ENCODE results near the gene MYO18B.

Gene MYO18B

GRCh38 chr22:25935266-25936058 lies 193.5 kb downstream of the MYO18B start:
- Histone ChIP-seq H3K9ac (ENCODE audit: low read length) (no peak overlapping the region), H3K9me3 (ENCODE audit: insufficient read depth, low read length) (no peaks in the 10 kb centered on the region), H3K36me3 (ENCODE audit: low read length) (no peaks in the 10 kb centered on the region), H4K20me1 (ENCODE audit: low read depth, low read length) (no peaks in the 10 kb centered on the region), H3K27ac (ENCODE audit: low read depth, low read length) (no peak overlapping the region), H2AFZ (ENCODE audit: low read depth, low read length, severe bottlenecking) (no peak overlapping the region), H3F3A (ENCODE audit: insufficient read depth) (no peaks in the 10 kb centered on the region), H3K9me2 (replicated peaks; ENCODE audit: insufficient read depth, low read length) (no peaks in the 10 kb centered on the region), H3K79me2 (ENCODE audit: insufficient read depth, low read length) (no peaks in the 10 kb centered on the region), H3K4me2 (ENCODE audit: low read depth, low read length, poor library complexity, severe bottlenecking) (no peak overlapping the region), H3K27me3 (ENCODE audit: low read length) (no peaks in the 10 kb centered on the region; the same call in 1 of the 2 replicates), H3K4me3 (ENCODE audit: insufficient read depth, low read length, poor library complexity, severe bottlenecking) (no peak overlapping the region)
- TF ChIP-seq CTCF (IDR thresholded peaks at IDR 0.05; ENCODE audit: insufficient read depth, low read length, poor library complexity, severe bottlenecking) (no peak), EZH2phosphoT487 (conservative IDR thresholded peaks at IDR 0.05; ENCODE audit: low read length) (no peak)

GRCh38 chr22:25938151-25938550 lies 196.2 kb downstream of the MYO18B start:
- H3K9me2 ChIP-seq (replicated peaks; ENCODE audit: insufficient read depth, low read length) = no peaks in the 10 kb centered on the region

GRCh38 chr22:25939384-25939783 lies 197.4 kb downstream of the MYO18B start:
- Histone ChIP-seq H3F3A (ENCODE audit: insufficient read depth) (no peaks in the 10 kb centered on the region), H3K27me3 (ENCODE audit: low read length) (no peaks in the 10 kb centered on the region; the same call in 1 of the 2 replicates), H3K36me3 (ENCODE audit: low read length) (no peaks in the 10 kb centered on the region), H3K4me2 (ENCODE audit: low read depth, low read length, poor library complexity, severe bottlenecking) (no peak overlapping the region), H3K9me2 (replicated peaks; ENCODE audit: insufficient read depth, low read length) (no peaks in the 10 kb centered on the region), H4K20me1 (ENCODE audit: low read depth, low read length) (no peaks in the 10 kb centered on the region), H3K4me3 (ENCODE audit: insufficient read depth, low read length, poor library complexity, severe bottlenecking) (no peak overlapping the region), H3K9me3 (ENCODE audit: insufficient read depth, low read length) (no peaks in the 10 kb centered on the region), H3K27ac (ENCODE audit: low read depth, low read length) (no peak overlapping the region), H3K9ac (ENCODE audit: low read length) (no peak overlapping the region), H2AFZ (ENCODE audit: low read depth, low read length, severe bottlenecking) (no peak overlapping the region), H3K79me2 (ENCODE audit: insufficient read depth, low read length) (no peaks in the 10 kb centered on the region)
- TF ChIP-seq EZH2phosphoT487 (conservative IDR thresholded peaks at IDR 0.05; ENCODE audit: low read length) = no peak
- TF ChIP-seq CTCF (IDR thresholded peaks at IDR 0.05; ENCODE audit: insufficient read depth, low read length, poor library complexity, severe bottlenecking) = no peak

More at GRCh38 chr22:25938151-25938550, 196.2 kb downstream of the MYO18B start:
- Histone ChIP-seq H3K79me2 (ENCODE audit: insufficient read depth, low read length) (no peaks in the 10 kb centered on the region), H3K27ac (ENCODE audit: low read depth, low read length) (no peak overlapping the region), H3K36me3 (ENCODE audit: low read length) (no peaks in the 10 kb centered on the region), H3K9me3 (ENCODE audit: insufficient read depth, low read length) (no peaks in the 10 kb centered on the region), H3K27me3 (ENCODE audit: low read length) (no peaks in the 10 kb centered on the region; the same call in 1 of the 2 replicates), H3K9ac (ENCODE audit: low read length) (no peak overlapping the region), H3K4me3 (ENCODE audit: insufficient read depth, low read length, poor library complexity, severe bottlenecking) (no peak overlapping the region), H3K4me2 (ENCODE audit: low read depth, low read length, poor library complexity, severe bottlenecking) (no peak overlapping the region), H3F3A (ENCODE audit: insufficient read depth) (no peaks in the 10 kb centered on the region), H2AFZ (ENCODE audit: low read depth, low read length, severe bottlenecking) (no peak overlapping the region), H4K20me1 (ENCODE audit: low read depth, low read length) (no peaks in the 10 kb centered on the region)
- TF ChIP-seq CTCF (IDR thresholded peaks at IDR 0.05; ENCODE audit: insufficient read depth, low read length, poor library complexity, severe bottlenecking) = no peak
- TF ChIP-seq EZH2phosphoT487 (conservative IDR thresholded peaks at IDR 0.05; ENCODE audit: low read length) = no peak

Data from SU-DHL-6 (cell line).